Lower leg skin (tissue), 3 donors: ENCODE data around the gene ENSA.

ENCODE experiments used
- POLR2A ChIP-seq, 2 donors: fragments of 450-650 bp; IDR thresholded peaks; one replicate each; pipeline ENCODE4 v1.6.1; 2016 to 2017; ENCODE audit warnings: antibody characterized with exemption in 2 of 2, mild to moderate bottlenecking in 1 of 2, moderate library complexity in 1 of 2
- TF ChIP-seq, protein P1 (sequence below), 3 donors: fragments of 450-650 bp; IDR thresholded peaks; one replicate each; pipeline ENCODE4 v1.5.1; 2016; ENCODE audit warnings: antibody characterized with exemption in 3 of 3, mild to moderate bottlenecking in 3 of 3, moderate library complexity in 2 of 3

DNA sequence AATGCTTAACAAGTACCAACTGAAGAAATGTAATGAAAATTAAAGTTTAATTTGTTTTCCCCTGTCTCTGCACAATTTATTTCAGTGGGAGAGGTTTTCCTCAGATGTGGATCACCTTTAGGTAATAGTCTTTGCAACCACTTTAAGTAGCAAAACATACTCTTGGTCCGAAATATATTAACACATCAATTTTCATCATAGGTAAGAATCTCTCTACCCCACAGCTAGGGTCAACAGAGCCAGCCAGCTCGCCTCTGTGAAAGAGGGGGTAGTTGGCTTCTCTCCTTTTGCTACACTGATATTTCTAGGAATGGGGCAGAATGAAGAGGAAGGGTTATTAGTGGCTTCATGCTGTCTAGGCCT is 25.2 kb downstream of the ENSA start:
- TF ChIP-seq, protein P1, sequence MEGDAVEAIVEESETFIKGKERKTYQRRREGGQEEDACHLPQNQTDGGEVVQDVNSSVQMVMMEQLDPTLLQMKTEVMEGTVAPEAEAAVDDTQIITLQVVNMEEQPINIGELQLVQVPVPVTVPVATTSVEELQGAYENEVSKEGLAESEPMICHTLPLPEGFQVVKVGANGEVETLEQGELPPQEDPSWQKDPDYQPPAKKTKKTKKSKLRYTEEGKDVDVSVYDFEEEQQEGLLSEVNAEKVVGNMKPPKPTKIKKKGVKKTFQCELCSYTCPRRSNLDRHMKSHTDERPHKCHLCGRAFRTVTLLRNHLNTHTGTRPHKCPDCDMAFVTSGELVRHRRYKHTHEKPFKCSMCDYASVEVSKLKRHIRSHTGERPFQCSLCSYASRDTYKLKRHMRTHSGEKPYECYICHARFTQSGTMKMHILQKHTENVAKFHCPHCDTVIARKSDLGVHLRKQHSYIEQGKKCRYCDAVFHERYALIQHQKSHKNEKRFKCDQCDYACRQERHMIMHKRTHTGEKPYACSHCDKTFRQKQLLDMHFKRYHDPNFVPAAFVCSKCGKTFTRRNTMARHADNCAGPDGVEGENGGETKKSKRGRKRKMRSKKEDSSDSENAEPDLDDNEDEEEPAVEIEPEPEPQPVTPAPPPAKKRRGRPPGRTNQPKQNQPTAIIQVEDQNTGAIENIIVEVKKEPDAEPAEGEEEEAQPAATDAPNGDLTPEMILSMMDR (IDR thresholded peaks at IDR 0.05) = no peak
- TF ChIP-seq POLR2A (IDR thresholded peaks at IDR 0.05) = no peak
